Stimulated activated CD4-positive, alpha-beta T cell treated with anti-CD3 and anti-CD28 coated beads, TNF-alpha, amount 100 ng/mL, for 1 hour (primary cell): ENCODE results near the gene IL36G.
"Not testable (repeated sequence)": the region's sequence is repeated elsewhere in the genome, so short reads cannot be mapped to it uniquely, and the experiment has no call there.

ENCODE experiments used
- DNase-seq, 3 donors: peaks; one replicate each; pipeline ENCODE4 v3.0.0-alpha.2; 2020; ENCODE audit warnings: low read depth in 3 of 3, low spot score in 1 of 3

The IL36G gene

DNA sequence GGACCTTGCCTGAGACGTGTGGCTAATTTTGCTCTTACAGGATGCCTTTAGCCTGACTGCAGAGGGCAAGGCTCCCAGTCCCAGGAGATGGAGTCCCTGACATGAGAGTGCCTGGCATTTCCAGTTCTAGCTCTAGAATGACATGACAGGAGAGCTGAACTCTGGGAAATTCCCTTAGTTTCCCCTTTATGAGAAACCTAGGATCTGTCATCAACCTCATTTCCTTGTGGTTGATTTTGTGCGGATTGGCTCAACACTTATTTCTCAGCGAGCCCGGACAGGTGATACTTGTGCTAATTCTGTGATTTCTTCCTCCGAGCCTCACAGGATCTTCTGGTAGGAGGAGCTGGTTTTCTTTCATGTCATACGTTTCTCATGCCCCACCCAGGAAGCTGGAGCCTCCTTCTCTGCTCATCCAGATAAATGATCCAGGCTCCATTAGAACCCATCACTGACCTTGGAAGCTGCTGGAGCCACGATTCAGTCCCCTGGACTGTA lies at the start of gene IL36G:
IL36G (plus strand) TSS at position 448 of the 498 bp plus-strand sequence. CDS start 633 bp downstream, outside the sequence.
- no peak for DNase-seq

DNA sequence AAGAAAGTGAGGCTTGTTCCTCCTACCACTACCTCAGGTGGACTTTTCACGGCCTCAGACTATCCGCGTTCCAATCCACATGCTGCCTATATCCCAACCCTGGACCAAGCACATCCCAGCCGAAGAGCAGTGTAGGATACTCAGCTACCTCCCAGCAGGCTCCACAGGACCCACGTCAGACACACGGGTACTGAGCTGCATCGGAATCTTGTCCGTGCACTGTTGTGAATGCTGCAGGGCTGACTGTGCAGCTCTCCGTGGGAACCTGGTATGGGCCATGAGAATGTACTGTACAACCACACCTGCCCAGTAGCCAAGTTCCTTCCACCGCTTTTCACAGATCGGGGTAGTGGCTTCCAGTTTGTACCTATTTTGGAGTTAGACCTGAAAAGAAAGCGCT lies 44.5 kb upstream of the IL36G start:
- DNase-seq: no peak

DNA sequence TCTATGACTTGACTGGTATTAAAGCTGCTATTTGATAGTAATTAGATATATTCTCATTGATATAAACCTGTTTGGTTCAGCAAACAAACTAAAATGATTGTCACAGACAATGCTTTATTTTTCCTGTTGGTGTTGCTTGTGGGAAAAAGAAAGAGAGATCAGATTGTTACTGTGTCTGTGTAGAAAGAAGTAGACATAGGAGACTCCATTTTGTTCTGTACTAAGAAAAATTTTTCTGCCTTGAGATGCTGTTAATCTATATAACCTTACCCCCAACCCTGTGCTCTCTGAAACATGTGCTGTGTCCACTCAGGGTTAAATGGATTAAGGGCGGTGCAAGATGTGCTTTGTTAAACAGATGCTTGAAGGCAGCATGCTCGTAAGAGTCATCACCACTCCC lies 43.7 kb upstream of the IL36G start:
- not testable (repeated sequence) for DNase-seq

DNA sequence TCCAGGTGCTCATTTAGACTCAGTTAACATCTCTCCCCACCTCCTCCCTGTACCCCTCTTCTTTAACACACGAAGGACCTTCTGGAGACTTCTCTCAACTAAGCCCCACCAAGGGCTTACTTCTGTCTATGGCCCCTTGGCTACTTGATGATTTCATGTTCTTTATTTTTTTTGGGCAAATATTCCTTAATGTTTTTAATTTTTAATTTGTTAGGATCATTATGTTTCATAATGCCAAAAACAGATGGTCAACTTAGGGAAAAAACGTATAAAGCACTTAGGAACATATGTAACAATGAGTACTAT lies 40.9 kb upstream of the IL36G start:
- no peak for DNase-seq

DNA sequence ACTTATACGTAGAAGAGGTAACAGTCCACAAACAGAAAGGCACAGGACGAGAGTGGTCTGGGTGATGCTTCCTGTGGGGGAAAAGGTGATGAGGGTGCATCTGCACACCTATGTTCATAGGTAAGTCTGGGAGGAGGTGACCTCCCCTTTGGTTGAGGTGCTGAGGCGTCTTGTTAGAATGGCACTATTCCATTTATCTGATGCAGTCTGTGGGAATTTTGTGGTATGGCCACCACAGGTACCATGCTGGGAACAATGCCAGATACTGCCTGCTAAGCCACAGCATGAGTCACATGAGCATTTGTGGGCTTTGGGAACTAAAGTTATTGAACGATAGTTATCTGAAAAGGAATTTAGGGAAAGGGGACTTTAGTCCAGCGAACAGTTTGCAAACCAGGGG lies 38.9 kb upstream of the IL36G start:
- DNase-seq: no peak

DNA sequence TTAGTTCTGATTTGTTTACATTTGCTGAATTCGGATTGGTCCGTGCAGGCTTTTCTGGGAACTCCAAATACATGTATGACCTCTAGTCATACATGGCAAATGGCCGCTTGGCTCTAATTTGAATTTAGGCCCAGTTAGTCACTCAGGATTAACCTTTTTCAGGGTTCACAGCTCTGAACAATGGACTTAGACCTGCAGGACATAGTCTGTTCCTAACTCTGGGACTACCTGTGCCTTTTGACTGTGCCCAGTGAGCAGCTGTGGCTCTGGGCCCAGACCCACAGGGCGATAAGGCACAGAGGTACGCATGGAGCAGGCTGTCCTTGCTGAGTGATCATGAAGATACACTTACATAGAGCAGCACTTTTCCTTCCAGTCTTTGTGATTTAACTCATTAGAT lies 38.4 kb upstream of the IL36G start:
- DNase-seq: no peak

DNA sequence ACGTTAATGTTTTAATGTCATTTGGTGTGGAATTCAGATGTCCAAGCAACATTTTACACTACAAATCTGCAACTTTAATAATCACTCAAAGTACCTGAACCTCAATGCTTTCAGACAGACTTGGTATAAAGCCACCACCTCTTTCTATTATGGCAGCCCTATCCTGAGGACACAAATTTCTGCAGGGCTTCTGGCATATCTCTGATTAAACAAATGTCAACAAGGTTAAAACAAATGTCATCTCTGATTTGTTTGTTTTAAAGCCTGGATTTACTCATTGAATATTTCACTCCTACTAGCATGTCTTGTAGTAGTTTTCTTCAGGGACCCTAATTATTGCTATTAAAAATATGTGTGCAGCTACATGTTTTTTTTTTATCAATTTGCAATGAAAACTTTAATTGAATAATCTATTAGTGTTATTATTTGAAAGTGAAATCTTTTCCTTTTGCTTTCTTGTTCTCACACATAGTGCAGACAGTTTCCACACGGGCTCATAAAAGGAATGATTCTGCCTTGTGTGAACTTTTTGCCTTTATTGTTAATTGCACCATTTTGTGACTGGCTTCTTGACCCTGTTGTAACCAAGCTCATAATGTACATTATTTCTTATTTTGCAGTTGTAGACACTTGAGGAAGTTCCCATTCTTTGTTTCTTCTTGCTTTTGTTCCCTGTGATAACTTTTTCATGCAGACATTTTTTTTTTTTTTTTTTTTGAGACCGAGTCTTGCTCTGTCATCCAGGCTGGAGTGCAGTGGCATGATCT lies 36.8 kb upstream of the IL36G start:
- no peak for DNase-seq

DNA sequence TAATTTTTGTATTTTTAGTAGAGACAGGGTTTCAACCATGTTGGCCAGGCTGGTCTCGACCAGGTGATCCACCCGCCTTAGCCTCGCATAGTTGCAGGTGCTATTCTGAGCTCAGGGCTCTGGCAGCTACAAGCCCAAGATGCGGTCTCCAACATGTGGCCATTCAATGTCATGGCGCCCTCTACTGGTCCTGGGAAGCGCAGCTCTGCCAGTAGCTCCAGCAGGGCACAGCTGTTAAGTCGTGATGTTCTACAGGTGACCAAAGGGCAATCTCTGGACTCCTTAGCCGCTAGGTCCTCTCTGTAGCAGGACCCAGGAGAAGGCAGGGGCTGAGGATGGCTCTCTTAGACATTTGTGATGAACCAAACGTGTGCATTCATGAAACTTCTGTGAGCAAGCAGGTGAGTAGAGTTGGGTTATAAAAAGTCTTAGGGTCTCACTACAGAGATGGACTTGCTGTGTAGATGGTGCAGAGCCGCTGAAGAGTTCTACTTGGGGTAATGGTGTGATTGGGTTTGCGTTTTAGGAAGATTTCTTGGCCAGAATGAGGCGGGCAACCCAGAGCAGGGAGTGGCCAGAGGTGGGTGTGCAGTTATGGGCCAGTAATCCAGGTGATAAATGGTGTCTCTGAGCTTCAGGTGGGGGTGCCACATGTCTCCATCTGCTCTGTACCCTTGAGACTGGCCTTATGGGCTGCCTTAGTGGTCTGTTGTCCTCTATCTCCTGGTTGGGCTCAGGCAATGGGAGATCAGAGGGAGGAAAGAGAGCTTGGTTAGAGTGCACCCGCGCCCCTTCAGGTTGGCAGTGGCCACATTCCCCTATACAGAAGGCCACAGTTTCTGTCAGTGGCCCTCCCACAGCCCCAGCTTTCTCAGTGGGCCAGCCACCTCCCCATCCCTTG lies 35.8 kb upstream of the IL36G start:
- peak in 1 of 3 donors; percentile 30 for DNase-seq

DNA sequence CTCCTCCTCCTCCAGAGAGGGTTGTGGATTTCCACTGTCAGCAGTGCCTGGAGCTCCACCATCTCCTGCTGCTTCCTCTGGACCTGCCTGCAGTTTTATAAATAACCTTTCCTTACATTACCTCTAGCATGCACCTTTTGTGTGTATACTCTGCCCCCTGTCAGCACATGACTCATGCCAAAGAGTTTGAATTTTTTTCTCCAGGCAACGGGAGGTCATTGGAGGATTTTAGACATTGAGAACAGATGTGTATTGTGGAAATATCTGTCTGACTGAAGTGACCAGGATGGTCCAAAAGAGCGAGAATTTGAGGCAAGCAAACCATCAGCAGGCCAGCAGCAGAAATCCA lies 35.2 kb upstream of the IL36G start:
- DNase-seq: no peak

DNA sequence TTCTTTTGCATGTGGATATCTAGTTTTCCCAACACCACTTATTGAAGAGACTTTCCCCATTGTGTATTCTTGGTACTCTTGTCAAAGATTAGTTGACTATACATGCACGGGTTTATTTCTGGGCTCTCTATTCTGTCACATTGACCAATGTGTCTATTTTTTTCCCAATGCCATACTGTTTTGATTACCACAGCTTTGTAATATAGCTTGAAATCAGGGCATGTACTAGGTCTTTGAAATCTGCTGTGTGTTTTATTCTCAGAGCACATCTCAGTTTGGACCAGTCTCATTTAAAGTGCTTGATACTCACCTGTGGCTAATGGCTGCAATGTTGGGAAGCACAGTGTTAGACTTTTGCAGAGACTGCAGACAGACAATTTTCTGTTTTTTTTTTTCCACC lies 32.8 kb upstream of the IL36G start:
- no peak for DNase-seq

DNA sequence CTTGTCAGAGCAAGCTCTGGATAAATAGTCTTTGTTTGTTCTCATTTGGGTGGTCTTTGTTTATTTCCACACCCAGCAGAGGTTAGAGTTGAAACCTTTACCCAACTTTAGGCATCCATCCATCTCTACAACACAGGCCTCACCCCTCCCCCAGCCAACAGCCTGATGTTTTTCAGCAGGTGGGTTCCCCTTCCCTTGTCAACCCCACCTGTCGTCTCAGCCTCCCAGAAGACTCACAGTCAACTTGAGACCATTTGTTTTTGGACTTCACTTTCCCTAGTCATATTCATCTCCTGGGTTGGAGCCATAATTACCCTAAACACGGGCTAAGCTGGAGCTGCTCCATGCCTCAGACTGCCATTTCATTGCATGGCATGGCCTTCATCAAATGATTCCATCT lies 31.7 kb upstream of the IL36G start:
- no peak for DNase-seq

DNA sequence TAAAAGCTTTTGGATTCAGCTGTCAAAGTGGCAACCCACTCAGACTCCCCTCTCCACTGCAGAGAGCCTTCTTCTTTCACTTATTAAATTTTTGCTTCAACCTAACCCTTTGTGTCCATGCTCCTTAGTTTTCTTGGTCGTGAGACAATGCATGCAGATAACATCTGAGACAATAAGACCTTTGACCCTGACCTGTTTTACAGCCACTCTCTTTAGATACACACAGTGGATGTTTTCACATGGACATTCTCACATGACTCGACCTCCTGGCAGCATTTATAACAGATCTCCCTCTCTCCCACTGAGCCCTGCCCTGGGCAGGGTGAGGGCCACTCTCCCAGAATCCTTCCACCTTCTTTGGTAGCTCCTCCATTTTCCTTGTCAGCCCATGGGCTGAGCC lies 30.4 kb upstream of the IL36G start:
- DNase-seq: no peak

DNA sequence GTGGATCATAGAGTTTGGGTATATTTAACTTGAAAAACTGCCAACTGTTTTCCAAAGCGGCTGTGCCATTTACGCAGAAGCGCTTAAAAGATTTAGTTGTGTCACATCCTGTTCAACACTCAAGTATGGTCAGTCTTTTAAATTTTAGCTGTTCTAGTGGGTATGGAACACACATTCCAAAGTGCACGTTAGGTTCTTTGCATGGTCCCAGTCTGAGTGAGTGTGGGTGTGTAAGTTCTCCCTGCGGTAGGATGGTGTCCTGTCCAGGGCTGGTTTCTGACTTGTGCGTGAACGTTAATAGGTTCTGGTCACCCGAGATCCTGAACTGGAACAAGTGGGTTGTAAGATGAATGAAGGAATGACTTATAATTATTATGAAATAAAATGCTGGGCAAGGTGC lies 28.4 kb upstream of the IL36G start:
- DNase-seq: no peak

DNA sequence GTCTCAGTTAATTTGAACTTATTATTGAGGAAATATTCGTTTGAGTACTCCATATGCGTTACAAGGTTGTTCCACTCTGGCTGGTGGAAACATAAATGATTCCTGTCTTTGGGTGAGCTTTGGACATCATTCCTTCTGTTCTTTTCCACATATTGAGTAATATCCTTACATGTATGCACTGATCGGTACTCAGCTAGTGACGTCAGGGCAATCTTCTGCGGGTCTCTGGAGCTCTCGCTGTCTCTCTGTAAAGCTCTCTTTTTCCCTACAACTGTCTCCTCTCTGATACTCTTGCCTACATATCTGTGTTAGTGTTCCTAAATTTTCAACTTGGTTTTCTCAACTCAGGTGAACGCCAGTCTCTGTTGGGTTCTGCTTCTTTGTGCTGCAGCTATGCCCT lies 23.4 kb upstream of the IL36G start:
- no peak for DNase-seq

DNA sequence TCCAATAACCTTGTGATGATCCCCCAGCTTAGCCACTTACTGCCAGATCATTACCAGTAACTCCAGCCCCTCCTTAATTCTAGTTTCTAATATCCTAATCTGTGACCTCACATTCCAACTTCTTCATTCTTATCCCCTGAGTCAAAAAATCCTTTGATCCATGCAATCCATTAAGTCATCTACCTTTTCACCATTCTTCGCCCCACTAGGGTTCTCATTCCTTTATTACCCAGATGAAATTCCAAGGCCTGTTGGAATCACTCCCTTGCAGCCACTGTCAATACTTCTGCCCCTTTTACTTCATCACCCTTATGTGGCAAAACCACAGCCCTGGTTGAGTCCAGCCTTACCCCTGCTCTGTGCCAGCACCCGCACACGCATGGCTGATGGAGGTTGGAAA lies 20.3 kb upstream of the IL36G start:
- DNase-seq: no peak

DNA sequence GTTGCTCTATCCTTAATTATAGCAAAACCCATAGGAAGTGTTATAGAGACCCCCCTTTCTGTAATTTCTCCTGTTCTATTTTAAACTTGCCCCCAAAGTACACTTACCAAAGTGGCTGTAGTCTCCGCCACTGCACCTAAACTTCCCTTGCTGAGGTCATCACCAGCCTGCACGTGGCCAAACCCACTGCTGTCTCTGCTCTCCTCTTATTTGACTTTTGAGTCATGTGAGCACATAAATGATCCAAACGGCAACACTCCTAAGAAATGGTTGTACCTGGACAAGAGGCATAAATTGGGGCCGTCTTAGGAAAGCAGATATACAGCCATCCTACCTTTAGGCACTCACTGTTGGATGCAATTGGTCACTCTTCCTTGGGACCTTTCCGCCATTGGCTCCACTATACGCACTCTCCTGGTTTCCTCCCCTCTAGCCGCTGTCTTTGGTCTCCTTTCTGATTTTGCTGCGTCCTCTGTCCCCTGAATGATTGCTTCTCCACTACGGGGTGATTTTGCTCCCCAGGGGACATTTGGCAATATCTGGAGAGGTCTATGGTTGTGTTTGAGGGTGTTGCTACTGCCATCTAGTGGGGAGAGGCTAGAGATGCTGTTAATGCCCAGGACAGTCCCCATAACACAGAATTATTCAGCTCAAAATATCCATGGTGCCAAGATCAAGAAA lies 19.2 kb upstream of the IL36G start:
- DNase-seq: no peak

DNA sequence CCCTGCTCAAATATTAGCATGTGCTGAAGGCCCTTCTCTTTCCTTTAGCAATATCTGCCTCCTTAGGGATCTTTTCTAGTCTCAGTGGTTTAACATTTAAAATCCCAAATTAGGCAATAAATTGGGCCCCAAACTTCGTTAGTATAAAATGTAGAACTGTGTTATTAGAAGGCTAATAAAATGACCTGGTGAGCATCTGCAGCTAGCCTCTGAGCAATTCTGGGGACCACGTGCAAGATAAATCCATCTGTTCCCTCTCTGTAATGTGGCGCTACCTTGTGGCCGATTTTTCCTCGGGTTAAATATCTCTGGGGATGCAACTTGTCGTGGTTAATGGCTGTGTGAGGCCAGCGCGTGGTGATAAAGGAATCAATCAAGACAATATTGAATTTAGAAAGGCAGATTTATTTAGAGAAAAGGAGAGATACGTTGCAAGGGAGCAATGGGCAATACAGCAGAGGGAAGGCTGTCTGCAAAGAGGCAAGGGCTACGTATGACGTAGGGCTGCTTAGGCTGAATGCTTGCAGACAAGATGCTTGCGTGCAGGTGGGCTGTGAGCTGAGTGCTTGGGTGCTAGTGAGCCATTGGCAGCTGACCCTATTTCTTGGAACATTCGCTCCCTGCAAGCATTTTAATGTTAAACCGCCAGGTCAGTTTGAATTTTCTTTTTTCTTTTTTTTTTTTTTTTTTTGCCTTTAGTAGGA lies 18.5 kb upstream of the IL36G start:
- no peak for DNase-seq

DNA sequence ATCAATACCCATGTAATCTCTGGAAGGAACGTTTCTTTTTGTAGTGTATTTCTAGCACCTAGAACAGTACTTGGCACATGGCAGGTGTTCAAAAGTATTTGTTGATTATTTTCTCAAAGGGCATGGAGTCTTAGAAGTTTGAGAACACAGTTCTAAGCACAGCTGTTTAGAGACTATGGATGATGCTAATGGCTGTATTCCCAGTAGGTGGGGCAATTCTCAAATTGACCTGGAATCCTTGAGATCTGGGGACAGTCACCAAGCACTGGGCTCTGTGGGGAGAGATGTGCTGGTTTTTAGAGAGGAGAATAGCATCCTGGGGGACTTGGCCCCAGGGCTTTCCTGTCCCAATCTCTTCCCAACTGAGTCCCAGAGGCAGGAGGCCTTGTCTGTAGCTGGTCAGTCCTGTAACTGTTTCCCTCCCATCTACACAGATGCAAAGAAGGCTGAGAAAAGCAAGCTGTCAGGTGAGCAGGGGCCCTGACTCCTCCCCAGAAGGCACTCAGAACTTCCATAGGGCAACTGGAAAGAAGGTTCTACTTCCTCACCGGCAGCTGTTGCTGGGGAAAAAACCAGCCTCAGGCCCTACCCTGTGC lies 17.5 kb upstream of the IL36G start:
- DNase-seq: no peak

DNA sequence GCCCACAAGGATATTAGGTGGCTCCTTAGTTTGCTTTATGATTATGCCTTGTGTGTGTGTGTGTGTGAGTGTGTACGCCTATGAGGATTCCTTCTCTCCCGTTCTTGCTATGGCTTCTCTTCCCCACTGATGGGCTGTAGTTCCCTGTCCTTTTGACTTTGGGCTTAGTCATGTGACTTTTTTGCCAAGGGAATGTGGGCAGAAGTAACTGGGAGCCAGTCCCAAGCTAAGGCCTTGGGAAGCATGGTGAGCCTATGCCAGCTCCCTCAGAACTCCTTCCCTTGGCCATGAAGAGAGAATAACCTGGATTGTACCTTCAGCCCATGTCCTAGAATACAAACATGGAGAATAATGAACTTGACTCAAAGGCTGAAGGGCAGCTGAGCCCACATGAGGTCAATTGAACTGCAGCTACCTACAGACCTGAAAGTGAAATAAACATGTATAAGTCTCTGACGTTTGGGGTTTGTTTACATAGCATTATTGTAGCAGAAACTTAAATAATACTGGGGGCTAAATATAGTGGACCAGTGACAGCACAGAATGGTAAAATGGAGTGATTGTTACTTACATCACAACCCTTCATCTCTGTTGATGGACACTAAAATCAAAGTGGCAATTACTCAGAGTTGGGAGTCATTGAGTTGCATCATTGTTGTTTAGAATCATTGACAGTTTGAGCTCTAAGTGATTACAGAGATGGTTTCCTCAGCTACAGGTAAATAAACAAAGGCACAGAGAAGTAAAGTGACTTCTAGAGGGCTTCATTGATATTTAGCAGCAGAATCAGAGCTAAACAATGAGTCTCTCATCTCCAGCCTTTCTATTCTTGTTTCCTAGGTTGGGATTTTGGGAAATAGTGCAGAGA lies 15.3 kb upstream of the IL36G start:
- no peak for DNase-seq

DNA sequence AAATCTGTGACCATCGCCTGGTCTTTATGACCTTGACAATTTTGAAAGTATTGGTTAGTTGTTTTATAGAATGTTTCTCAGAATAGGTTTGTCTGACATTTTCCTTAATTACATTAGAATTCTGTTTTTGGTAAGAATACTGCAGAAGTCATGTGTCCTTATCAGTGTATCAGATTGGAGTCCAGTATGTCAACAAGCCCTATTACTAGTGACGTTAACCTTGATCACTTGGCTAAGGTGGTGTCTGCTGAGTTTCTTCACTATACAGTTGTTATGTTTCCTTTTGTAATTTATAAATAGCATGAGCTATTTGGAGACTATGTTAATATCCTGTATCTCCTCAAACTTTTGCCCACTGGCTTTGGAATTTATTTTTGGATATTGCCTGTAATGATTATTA lies 10.8 kb upstream of the IL36G start:
- no peak for DNase-seq
